Measurements from ENCODE around the gene KCNH4. TPM values are rescaled to one million over a fixed set of nuclear protein-coding genes. Genes with fewer than 3 reads are reported as not detected.

The KCNH4 gene
- total RNA-seq, 1 donor from 2014 or later, result not detected

- H3K36me3 ChIP-seq, result no peaks in the 10 kb centered on the region
- H3K4me3 ChIP-seq, result peak overlapping the region; percentile 33
- peak overlapping the region; percentile 80 for H3K4me2 ChIP-seq
- peaks cover 22% of the 10 kb centered on the region for H4K20me1 ChIP-seq (ENCODE audit: low read depth)
- no peaks in the 10 kb centered on the region for H3K79me2 ChIP-seq (ENCODE audit: low read depth)
- H3F3A ChIP-seq (ENCODE audit: low read depth), result peaks cover 25% of the 10 kb centered on the region
- TF ChIP-seq CTCF (IDR thresholded peaks at IDR 0.05) (no peak), EZH2 (IDR thresholded peaks at IDR 0.05) (no peak), EZH2phosphoT487 (IDR thresholded peaks at IDR 0.05) (no peak)
- no peak overlapping the region for H3K9ac ChIP-seq
- H3K27ac ChIP-seq, result no peak overlapping the region
- Mint-ChIP-seq H3K27ac (no peak overlapping the region), H3K4me3 (peak overlapping the region; percentile 76), H3K4me1 (peaks cover 17% of the 10 kb centered on the region), H3K36me3 (no peaks in the 10 kb centered on the region), H3K9me3 (no peaks in the 10 kb centered on the region), H3K27me3 (ENCODE audit: insufficient read depth, low read depth) (peaks cover 54% of the 10 kb centered on the region)
- no peak overlapping the region for H2AFZ ChIP-seq (replicated peaks)
- no peaks in the 10 kb centered on the region for H3K9me3 ChIP-seq (ENCODE audit: low read depth)
- H3K4me1 ChIP-seq, result peaks cover 17% of the 10 kb centered on the region
- H3K27me3 ChIP-seq, result peaks cover 75% of the 10 kb centered on the region
- peak; percentile 90 for DNase-seq (ENCODE audit: low spot score)
These were observed 981 bp downstream of the KCNH4 start for GRCh38 chr17:42179911-42180410.

- Mint-ChIP-seq H3K36me3 (no peaks in the 10 kb centered on the region), H3K4me1 (peaks cover 12% of the 10 kb centered on the region), H3K27ac (no peak overlapping the region), H3K9me3 (no peaks in the 10 kb centered on the region), H3K4me3 (peak overlapping the region; percentile 28), H3K27me3 (ENCODE audit: insufficient read depth, low read depth) (peaks cover 54% of the 10 kb centered on the region)
- peaks cover 18% of the 10 kb centered on the region for H4K20me1 ChIP-seq (ENCODE audit: low read depth)
- no peak overlapping the region for H2AFZ ChIP-seq (replicated peaks)
- H3K27me3 ChIP-seq, result peaks cover 68% of the 10 kb centered on the region
- peaks cover 18% of the 10 kb centered on the region for H3F3A ChIP-seq (ENCODE audit: low read depth)
- no peak for DNase-seq (ENCODE audit: low spot score)
- no peak overlapping the region for H3K4me2 ChIP-seq
- no peak overlapping the region for H3K4me3 ChIP-seq
- H3K4me1 ChIP-seq, result peaks cover 10% of the 10 kb centered on the region
- H3K79me2 ChIP-seq (ENCODE audit: low read depth), result no peaks in the 10 kb centered on the region
- no peaks in the 10 kb centered on the region for H3K36me3 ChIP-seq
- H3K9ac ChIP-seq, result no peak overlapping the region
- no peaks in the 10 kb centered on the region for H3K9me3 ChIP-seq (ENCODE audit: low read depth)
- no peak overlapping the region for H3K27ac ChIP-seq
- TF ChIP-seq EZH2 (IDR thresholded peaks at IDR 0.05), result no peak
- TF ChIP-seq EZH2phosphoT487 (IDR thresholded peaks at IDR 0.05), result no peak
- TF ChIP-seq CTCF (IDR thresholded peaks at IDR 0.05), result no peak
These were observed 1.6 kb downstream of the KCNH4 start for GRCh38 chr17:42179335-42179734.

DNA sequence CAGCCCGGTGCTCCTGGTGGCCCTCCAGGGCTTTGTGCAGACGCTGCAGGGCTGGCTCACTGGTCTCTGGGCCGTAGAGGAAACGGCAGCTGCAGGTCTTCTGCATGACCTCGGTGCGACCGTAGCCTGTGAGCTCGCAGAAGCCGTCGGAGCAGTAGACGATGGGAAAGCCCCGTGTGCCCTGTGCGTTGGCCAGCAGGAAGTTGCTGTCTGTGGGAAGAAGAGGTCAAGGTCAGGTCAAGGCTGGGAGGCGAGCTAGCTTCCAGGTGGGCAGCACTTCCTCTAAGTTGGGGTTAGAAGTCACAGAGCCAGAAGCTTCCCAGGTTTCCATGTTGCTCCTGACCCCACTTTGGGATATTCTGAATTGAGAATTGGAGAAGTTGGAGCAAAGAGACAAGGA is 2.1 kb downstream of the KCNH4 start:
- TF ChIP-seq CTCF (IDR thresholded peaks at IDR 0.05) (no peak), EZH2 (IDR thresholded peaks at IDR 0.05) (no peak), EZH2phosphoT487 (IDR thresholded peaks at IDR 0.05) (no peak)
- no peak overlapping the region for H3K27ac Mint-ChIP-seq
- H3F3A ChIP-seq (ENCODE audit: low read depth), result peaks cover 16% of the 10 kb centered on the region

More for the DNA sequence above, 2.1 kb downstream of the KCNH4 start:
- no peak overlapping the region for H2AFZ ChIP-seq (replicated peaks)
- no peaks in the 10 kb centered on the region for H3K79me2 ChIP-seq (ENCODE audit: low read depth)
- H3K4me2 ChIP-seq, result no peak overlapping the region
- H3K4me3 ChIP-seq, result no peak overlapping the region
- H3K9me3 ChIP-seq (ENCODE audit: low read depth), result no peaks in the 10 kb centered on the region
- H3K27me3 ChIP-seq, result peaks cover 63% of the 10 kb centered on the region
- no peak for DNase-seq (ENCODE audit: low spot score)
- H3K9me3 Mint-ChIP-seq, result no peaks in the 10 kb centered on the region
- H3K4me1 ChIP-seq, result peaks cover 9% of the 10 kb centered on the region
- H3K36me3 ChIP-seq, result no peaks in the 10 kb centered on the region
- peaks cover 11% of the 10 kb centered on the region for H3K4me1 Mint-ChIP-seq
- peaks cover 55% of the 10 kb centered on the region for H3K27me3 Mint-ChIP-seq (ENCODE audit: insufficient read depth, low read depth)
- no peaks in the 10 kb centered on the region for H3K36me3 Mint-ChIP-seq
- no peak overlapping the region for H3K9ac ChIP-seq
- peaks cover 18% of the 10 kb centered on the region for H4K20me1 ChIP-seq (ENCODE audit: low read depth)
- H3K4me3 Mint-ChIP-seq, result no peak overlapping the region
- H3K27ac ChIP-seq, result no peak overlapping the region
